Stimulated activated CD8-positive, alpha-beta memory T cell treated with anti-CD3 and anti-CD28 coated beads, Interleukin-15, amount 100 ng/mL, for 1 hour (primary cell): ENCODE data around the gene CNOT4.
"Not testable (repeated sequence)": the region's sequence is repeated elsewhere in the genome, so short reads cannot be mapped to it uniquely, and the experiment has no call there.

ENCODE experiments used
- DNase-seq: peaks from one replicate; pipeline ENCODE4 v3.0.0-alpha.2; 2020; ENCODE audit warnings: low read depth

The CNOT4 gene

DNA sequence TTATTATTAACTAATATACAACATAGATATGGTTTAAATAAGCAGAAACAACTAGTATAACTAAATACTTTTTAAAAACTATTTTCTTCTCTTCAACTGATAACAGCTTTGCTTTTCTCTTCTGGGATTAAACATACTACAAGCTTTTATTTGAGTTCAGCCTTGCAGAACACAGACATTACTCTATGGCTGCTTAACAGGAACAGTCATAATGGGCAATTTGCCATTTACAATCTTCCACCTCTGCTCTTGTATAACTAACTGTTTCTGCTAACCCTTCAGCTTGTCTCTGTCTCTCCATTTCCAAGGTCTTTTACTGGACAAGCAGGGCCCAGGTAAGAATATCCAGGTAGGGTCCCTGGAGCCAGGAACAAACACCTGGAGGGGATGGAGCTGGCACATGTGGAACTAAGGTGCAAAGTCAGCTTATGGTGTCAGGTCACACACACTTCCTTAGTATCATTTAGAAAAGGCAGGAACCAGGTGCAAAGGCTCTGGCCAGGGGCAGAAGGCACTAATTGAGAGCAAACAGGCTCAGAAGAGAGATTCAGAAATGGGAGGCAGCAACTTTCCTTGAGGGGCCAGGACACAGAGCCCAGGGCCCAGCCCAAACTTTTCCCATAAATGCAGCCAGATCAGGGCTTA is 183.1 kb downstream of the CNOT4 start:
- no peak for DNase-seq

DNA sequence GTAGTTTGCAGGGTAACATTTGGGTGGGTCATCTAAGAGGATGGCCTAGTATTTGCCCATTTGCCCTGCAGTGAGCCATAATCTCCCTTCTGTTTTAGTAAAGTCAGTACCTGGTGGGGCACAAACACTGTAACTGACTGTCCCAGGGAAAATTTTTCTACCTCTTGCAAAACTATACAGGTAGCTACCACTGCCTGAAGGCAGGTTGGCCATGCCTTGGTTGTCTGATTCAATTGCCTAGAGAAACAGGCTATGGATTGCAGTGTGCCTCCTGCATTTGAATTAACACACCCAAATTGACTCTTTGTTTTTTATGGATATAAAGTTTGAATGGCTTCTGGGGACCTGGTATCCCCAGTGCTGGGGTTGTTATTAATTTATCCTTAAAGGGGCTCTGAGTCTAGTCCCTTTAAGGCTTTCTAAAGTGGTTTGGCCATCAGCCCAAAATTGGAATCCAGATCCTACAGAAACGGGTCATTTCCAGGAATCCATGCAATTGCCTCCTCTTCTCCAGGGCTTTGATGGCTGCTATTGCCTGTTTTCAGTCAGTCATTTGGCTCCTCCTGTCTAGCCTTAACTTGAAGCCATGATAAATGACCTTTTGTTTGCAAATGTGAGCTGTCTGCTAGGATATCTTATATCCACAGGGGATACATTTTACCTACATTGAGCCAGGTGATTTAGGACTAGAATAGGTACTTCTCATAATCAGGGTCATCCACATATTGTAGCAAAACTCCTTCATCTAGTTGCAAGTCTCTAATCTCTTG is 187.1 kb downstream of the CNOT4 start:
- DNase-seq: no peak

DNA sequence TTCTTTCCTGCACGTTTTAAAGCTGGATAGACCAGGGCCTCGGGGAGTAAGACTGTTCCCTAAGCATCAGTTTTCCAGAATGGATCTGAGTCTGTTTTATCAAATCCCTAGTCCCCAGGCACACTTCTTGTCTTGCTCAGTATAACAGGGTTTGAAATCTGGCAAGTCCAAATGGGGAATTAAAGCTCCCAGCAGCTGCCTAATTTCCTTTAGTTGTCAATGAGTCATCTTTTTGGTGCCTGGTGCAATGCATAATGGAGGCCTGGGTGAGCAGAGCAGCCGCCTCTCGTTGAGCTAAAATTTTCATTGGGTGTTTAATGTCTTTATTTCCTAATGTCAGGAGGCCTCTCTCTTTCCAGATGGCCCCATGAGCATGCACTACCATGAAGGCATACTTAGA is 188.3 kb downstream of the CNOT4 start:
- DNase-seq: no peak

DNA sequence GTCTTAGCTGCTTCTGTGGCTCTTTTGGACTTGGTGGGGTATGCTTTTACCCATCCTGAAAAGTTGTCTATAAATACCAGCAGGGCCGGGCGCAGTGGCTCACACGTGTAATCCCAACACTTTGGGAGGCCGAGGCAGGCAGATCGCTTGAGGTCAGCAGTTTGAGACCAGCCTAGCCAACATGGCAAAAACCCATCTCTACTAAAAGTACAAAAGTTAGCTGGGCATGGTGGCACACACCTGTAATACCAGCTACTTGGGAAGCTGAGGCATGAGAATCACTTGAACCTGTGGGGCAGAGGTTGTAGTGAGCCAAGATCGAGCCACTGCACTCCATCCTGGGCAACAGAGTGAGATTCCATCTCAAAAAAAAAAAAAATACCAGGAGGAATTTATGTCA is 188.9 kb downstream of the CNOT4 start:
- DNase-seq: not testable (repeated sequence)

DNA sequence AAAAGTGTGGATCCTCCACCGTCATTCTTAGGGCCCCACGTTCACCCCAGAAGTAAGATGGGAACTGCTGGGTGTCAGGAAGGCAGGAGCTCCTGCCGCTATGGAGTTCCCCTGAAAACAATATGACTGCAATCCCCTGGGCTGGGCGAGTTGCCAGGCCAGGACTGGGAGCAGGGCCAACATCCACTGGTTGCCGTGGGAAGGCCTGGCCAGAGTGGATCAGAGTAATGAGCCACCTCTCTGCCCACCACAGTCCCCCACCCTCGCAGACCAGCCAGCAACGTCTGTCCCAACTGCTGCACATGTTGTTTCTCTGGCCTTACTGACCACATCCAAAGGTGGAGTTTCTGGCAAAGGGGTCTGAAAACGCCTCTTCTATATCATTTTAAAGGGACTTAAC is 189.6 kb downstream of the CNOT4 start:
- DNase-seq: no peak

DNA sequence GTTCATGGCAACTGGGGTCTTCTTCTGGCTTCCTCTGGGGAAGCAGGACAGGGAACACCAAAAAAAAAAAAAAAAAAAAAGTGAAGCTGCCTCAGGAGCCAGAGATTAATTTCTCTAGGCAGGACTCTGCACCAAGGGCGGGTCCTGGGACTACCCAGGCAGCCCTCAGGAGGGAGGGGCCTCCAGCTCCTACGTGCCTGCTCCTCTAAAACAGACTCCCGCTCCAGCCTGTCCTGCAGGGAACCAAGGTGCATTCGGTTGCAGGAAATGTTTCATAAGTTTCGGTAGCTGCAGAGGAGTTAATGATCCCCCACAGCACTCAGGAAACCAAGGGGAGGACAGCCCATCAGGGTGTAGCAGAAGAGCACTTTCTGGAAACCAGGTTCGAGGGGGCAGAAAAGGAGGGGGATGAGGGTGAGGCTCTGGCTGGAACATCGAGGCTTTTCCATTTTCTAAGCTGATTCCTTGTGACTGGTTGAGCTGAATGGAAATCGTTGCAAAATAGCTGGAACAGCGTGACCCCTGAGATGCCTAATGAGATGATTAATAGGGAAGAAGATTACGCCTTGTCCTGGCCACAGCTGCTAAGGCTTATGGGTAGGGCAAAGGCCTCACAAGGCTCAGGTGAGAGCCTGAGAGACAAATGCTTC is 192.1 kb downstream of the CNOT4 start:
- no peak for DNase-seq

DNA sequence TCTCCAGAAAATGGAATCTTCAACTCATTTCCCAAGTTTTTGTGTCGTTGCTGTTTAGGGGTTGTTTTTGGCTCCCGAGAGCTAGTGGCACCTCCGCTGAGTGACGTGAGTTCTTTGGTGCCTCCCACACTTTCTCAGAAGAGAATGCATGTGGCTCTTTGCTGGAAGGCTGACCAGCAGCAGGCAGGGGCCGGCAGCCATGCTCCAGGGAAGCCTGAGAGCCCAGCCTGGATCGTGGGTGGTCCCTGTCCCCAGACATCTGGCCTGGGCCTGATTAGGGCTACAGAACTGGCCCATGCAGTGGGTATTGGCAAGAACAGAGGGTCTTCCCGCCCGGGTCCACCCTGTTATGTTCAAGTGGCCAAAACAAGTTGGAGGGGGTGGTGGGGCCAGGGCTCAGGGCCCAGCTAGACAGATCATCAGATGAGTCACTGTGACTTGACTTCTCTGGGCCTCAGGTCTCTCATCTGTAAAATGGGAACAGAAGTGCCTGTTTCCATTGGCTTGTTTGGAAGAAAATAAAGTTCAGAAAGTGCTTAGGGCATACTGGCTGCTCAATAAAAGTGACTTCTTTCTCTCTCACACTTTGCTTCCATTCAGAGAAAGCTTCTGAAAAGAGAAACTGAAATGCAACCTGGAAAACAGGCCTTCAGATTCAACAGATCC is 193.1 kb downstream of the CNOT4 start:
- no peak for DNase-seq

DNA sequence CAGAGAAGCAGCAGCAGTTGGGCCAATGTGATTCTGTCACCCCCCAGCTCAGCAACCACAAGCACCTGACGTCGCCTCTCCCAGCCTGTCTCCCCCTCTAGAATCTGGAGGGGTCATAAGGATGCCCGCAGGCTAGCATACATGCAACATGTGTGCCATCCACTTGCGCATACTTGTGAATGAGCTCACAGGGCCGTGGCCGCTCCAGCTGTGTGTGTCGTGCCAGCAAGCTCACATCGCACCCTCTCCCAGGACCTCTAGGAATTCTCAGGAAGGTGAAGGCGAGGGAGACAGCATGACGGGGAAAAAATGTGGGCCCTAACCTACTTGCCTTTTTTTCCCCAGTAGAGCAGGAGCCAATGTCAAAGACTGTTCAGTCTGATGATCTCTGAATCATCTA is 195.9 kb downstream of the CNOT4 start:
- no peak for DNase-seq
